Lung (tissue), 12 donors: ENCODE measurements around the gene TTLL1. TPM values are rescaled to one million over a fixed set of nuclear protein-coding genes. Genes with fewer than 3 reads are reported as not detected.

ENCODE experiments used
- ATAC-seq: fragments of 200-7000 bp; cut with Tn5 transposase; one replicate; pipeline ENCODE4 v1.9.1; 2020; ENCODE audit warnings: moderate number of reproducible peaks; ENCODE audit not compliant: insufficient read depth, low FRiP score
- DNase-seq, 3 donors: peaks; one replicate each; pipeline ENCODE4 v3.0.0-alpha.2; 2013 to 2017
- H3K27ac ChIP-seq, 2 donors: one replicate each; pipeline ENCODE4 v1.5.1; 2013; ENCODE audit warnings: mild to moderate bottlenecking in 2 of 2, moderate library complexity in 2 of 2, control low read depth in 1 of 2, inconsistent platforms in 1 of 2, low read depth in 1 of 2, low read length in 1 of 2
- H3K27me3 ChIP-seq, 3 donors: one replicate each; pipeline ENCODE4 v1.5.1; 2013; ENCODE audit warnings: low read length in 2 of 3; ENCODE audit not compliant: control insufficient read depth in 3 of 3, insufficient read depth in 3 of 3
- H3K36me3 ChIP-seq, 4 donors: one replicate each; pipeline ENCODE4 v1.5.1; 2013; ENCODE audit warnings: low read length in 4 of 4, mild to moderate bottlenecking in 1 of 4, moderate library complexity in 1 of 4; ENCODE audit not compliant: control insufficient read depth in 4 of 4, insufficient read depth in 4 of 4
- H3K4me1 ChIP-seq, 5 donors: one replicate each; pipeline ENCODE4 v1.5.1; 2013; ENCODE audit warnings: low read length in 5 of 5, mild to moderate bottlenecking in 2 of 5, moderate library complexity in 1 of 5; ENCODE audit not compliant: control insufficient read depth in 5 of 5, insufficient read depth in 5 of 5
- H3K4me3 ChIP-seq: one replicate; pipeline ENCODE4 v1.5.1; 2013; ENCODE audit warnings: mild to moderate bottlenecking, control low read depth, moderate library complexity
- H3K9ac ChIP-seq, 2 donors: one replicate each; pipeline ENCODE4 v1.5.1; 2013; ENCODE audit warnings: low read length in 2 of 2, control low read depth in 1 of 2; ENCODE audit not compliant: insufficient read depth in 1 of 2
- H3K9me3 ChIP-seq, 4 donors: one replicate each; pipeline ENCODE4 v1.5.1; 2013; ENCODE audit warnings: low read length in 3 of 4, mild to moderate bottlenecking in 1 of 4, moderate library complexity in 1 of 4; ENCODE audit not compliant: control insufficient read depth in 4 of 4, insufficient read depth in 3 of 4
- WGBS, 2 donors: extraction: QIAGEN DNeasy Blood & Tissue Kit; methylation state at CpG; one replicate each; pipeline ENCODE4 v1.1.7; 2013; 5-methylcytosine and 5-hydroxymethylcytosine counted together
- polyA plus RNA-seq, 2 donors: library from polyadenylated mRNA; stranded (reverse); fragments of 200-250 nt; gene quantifications; one replicate each; pipeline ENCODE4 v1.2.1, GENCODE V29; 2013
- total RNA-seq, 2 donors: library from RNA; depleted of rRNA in 1 of 2; stranded (reverse); fragments of >200 nt in 1 of 2; gene quantifications; one replicate each; pipeline ENCODE4 v1.2.1, GENCODE V29; 2014 to 2021
- TF ChIP-seq, protein P1 (sequence below): IDR thresholded peaks from 2 replicates; pipeline ENCODE4 v1.5.1; 2012; ENCODE audit warnings: mild to moderate bottlenecking; ENCODE audit errors: control extremely low read depth, extremely low read depth
- donor health status: control.
- donor health status: control.
- donor health status: Bipolar disorder and iron deficiency.
- donor health status: healthy.
- donor health status: DM: yes; HTN: yes; CAD: no.

Gene TTLL1
- total and polyA plus RNA-seq, 4 donors = 3.8 to 8.0 (median 5.6) TPM

DNA sequence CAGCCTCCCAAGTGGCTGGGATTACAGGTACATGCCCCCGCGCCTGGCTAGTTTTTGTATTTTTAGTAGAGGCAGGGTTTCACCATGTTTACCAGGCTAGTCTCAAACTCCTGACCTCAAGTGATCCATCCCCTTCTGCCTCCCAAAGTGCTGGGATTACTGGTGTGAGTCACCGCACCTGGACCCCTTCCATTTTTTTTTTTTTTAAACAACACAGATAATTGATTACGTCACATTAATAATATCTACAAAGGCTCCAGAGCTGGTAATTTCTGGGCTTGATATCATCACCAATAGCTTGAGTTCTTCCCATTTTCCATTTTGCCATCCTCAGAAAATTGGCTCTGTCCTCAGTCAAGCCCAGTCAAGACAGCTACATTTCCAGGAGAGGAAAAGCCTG is 7.2 kb downstream of the TTLL1 start:
- Histone ChIP-seq H3K36me3 (no peaks in the 10 kb centered on the region), H3K4me3 (no peak overlapping the region), H3K27ac (no peak overlapping the region), H3K9ac (no peak overlapping the region), H3K4me1 (peaks cover 0 to 3% (median 0%) of the 10 kb centered on the region in 5 donors), H3K27me3 (no peaks in the 10 kb centered on the region), H3K9me3 (no peaks in the 10 kb centered on the region)
- TF ChIP-seq, protein P1, sequence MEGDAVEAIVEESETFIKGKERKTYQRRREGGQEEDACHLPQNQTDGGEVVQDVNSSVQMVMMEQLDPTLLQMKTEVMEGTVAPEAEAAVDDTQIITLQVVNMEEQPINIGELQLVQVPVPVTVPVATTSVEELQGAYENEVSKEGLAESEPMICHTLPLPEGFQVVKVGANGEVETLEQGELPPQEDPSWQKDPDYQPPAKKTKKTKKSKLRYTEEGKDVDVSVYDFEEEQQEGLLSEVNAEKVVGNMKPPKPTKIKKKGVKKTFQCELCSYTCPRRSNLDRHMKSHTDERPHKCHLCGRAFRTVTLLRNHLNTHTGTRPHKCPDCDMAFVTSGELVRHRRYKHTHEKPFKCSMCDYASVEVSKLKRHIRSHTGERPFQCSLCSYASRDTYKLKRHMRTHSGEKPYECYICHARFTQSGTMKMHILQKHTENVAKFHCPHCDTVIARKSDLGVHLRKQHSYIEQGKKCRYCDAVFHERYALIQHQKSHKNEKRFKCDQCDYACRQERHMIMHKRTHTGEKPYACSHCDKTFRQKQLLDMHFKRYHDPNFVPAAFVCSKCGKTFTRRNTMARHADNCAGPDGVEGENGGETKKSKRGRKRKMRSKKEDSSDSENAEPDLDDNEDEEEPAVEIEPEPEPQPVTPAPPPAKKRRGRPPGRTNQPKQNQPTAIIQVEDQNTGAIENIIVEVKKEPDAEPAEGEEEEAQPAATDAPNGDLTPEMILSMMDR = no peak
- DNase-seq (no peak), ATAC-seq (no peak)
- WGBS, 2 donors = 97% methylated on average over 4 of the region's 4 CpGs

DNA sequence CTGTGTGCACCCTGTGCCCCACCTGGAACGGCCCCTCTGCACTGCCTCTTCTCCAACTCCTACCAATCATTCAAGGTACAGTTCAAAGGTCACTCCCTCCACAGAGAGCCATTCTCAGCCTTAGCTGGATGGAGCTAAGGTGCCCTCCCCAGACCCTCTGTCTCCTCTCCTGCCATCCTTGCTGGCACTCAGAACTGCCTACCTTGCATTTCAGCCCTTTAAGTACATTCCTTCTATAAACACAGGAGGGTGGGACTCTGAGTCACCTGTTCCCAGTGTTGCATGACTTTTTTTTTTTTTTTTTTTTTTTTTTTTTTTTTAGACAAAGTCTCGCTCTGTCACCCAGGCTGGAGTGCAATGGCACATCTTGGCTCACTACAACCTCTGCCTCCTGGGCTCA is 8.6 kb downstream of the TTLL1 start:
- WGBS, 2 donors = 68 to 71% methylated on average over 2 of the region's 2 CpGs
- Histone ChIP-seq H3K4me3 (no peak overlapping the region), H3K27me3 (no peaks in the 10 kb centered on the region), H3K27ac (no peak overlapping the region), H3K4me1 (no peaks in the 10 kb centered on the region), H3K9me3 (no peaks in the 10 kb centered on the region), H3K9ac (no peak overlapping the region), H3K36me3 (no peaks in the 10 kb centered on the region)
- TF ChIP-seq, protein P1 = no peak
- DNase-seq = no peak
- ATAC-seq = no peak

DNA sequence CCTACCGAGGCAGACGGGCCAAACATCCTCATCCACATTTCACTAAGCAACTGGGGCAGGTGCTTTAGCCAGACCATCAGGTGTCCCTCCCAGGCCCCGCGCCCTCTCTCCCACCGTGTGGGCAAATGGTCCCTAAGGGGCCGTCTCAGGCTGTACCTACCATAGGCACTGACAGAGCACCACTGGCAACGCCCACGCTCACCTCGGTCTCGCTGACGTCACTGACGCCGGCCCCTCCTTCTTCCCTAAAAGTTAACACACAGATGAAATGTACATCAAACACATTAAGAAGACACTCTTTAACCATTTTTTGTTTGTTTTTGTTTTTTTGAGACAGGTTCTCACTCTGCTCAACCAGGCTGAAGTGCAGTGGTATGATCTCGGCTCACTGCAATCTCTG is 9.4 kb downstream of the TTLL1 start:
- TF ChIP-seq, protein P1 = no peak
- no peak overlapping the region for H3K4me3 ChIP-seq
- no peak overlapping the region for H3K27ac ChIP-seq
- H3K9me3 ChIP-seq = no peaks in the 10 kb centered on the region
- ATAC-seq (no peak), DNase-seq (no peak)
- H3K36me3 ChIP-seq = no peaks in the 10 kb centered on the region
- H3K4me1 ChIP-seq = no peaks in the 10 kb centered on the region
- no peaks in the 10 kb centered on the region for H3K27me3 ChIP-seq
- WGBS, 2 donors = 94 to 96% methylated on average over 14 of the region's 14 CpGs
- H3K9ac ChIP-seq = no peak overlapping the region

DNA sequence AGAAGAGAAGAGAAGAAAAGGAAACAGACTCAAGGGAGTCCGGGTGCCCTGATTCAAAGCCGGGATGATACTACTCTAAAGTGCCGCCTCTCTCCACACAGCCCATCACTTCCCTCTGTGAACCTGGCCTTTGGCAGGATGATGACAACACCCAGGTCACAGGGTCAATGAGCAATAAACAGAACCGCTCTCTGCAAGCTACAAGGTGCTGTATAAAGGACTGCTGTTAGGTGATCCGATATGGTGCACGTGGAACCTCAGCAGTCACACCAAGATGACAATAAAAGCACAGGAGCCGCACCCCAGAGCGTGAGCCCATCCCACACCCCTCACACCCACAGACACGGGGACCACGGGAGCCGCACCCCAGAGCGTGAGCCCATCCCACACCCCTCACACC is 10.7 kb downstream of the TTLL1 start:
- Histone ChIP-seq H3K9ac (no peak overlapping the region), H3K4me3 (no peak overlapping the region), H3K27ac (no peak overlapping the region), H3K27me3 (no peaks in the 10 kb centered on the region), H3K9me3 (no peaks in the 10 kb centered on the region), H3K36me3 (no peaks in the 10 kb centered on the region), H3K4me1 (no peaks in the 10 kb centered on the region)
- ATAC-seq (no peak), DNase-seq (no peak)
- WGBS, 2 donors = 92 to 93% methylated on average over 9 to 12 of the region's 12 CpGs
- TF ChIP-seq, protein P1 = no peak
